GM19351 (cell line): ENCODE measurements around the gene RSPH6A.
"Not testable (repeated sequence)": the region's sequence is repeated elsewhere in the genome, so short reads cannot be mapped to it uniquely, and the experiment has no call there.

Experiments
- ATAC-seq: cut with Tn5 transposase; IDR thresholded peaks from one replicate; pipeline ENCODE4 v1.9.1; 2021; ENCODE audit warnings: mild to moderate bottlenecking, moderate library complexity; ENCODE audit not compliant: unreplicated experiment

RSPH6A gene

DNA sequence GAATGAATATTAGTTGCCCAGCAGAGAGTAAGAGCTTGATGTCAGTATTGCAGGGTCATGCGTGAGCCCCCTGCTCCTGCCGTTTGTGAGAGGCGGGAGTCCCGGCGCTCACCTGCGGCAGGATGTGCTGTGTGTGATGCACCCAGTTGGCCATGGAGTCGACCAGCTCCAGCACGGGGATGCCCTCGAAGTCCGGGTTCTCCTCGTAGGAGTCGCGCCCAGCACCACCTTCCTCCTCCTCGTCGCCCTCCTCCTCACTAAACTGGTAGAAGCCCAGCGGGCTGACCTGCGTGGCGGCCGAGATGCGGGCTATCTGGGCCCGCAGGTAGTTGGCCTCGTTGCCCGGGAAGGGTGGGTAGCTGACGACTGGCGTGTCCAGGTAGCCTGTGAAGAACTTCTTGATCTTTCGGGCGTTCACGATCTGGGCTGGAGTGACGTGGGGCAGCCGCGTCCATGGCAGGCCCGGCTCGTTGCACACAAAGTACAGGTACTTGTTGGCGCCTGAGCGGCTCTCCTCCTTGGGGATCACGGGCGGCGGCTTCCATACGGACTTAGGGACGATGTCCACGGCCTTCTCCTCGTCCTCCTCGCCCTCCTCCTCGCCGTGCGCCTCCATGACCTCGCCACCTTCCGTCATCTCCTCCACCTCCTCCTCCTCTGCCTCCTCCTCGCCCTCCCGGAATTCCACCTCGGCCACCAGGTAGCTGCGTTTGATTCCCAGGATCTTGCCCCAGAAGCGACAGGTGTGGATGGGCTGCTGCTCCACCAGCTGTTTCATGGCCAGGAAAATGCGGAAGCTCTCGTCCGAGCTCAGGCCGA is 10.8 kb downstream of the RSPH6A start:
- ATAC-seq: no peak

DNA sequence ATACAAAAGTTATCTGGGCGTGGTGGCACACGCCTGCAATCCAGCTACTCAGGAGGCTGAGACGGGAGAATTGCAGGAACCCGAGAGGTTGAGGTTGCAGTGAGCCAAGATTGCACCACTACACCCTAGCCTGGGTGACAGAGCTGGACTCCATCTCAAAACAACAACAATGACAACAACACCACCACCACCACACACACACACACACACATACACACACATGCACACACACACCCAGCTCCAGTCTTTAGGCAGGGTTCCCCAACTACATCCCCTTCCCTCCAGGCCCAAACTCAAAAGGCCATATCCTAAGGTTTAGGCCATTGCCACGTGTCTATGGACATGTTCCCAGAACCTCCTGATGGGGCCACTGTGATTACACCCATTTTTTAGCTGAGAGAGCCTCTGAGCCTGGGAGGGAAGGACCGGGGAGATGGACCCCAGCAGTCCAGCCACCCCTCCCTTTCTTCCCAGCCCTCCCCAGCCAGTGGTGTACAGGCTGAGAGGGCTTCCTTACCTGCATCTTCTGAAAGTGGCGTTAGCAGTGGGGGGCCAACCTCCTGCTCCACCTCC is 13.4 kb downstream of the RSPH6A start:
- ATAC-seq: no peak

DNA sequence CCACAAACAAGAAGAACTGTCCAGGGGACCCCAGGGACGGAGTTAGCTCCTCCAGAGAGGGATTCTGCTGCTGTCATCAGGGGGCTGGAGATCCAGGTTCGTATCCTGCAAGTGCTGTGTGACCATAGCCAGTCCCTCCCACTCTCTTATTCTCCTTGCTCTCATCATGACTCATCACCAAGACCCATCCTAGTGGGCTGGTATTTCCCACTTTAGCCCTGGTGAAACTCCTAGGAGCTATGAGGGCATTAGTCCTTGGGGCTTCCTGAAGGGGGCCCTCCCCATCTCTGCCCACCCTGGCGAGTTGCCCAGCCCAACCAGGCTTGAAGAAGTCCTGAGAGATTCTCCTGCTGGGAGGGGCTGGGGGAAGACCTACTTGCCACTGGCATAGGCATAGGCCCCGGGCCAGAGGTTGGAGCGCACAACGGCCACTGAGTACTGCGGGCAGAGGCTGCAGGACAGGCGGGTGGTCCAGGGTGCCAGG is 15.0 kb downstream of the RSPH6A start:
- ATAC-seq: no peak

GRCh38 chr19:45799541-45799940 is 15.6 kb downstream of the RSPH6A start:
- not testable (repeated sequence) for ATAC-seq

- no peak for ATAC-seq
These were observed 16.1 kb downstream of the RSPH6A start for GRCh38 chr19:45798995-45799517.

- no peak for ATAC-seq
These were observed 20.5 kb downstream of the RSPH6A start for GRCh38 chr19:45794627-45795026.

DNA sequence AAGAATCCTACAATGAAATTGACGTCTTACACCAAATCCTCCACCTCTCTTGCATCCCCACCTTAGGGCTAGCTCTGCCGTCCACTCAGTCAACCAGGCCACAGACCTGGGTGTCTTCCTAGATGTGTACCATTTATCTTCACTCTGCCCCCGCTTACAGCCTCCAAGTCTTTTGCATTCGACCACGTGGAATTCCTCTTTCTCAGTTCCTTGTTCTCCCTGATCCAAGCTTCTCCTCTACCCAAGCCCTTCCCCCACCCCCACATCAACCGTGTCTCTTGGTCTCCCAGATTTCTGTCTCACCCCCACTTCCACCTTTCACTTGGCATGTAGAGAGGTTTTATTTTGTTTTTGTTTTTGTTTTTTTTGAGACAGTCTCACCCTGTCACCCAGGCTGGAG is 21.2 kb downstream of the RSPH6A start:
- no peak for ATAC-seq

DNA sequence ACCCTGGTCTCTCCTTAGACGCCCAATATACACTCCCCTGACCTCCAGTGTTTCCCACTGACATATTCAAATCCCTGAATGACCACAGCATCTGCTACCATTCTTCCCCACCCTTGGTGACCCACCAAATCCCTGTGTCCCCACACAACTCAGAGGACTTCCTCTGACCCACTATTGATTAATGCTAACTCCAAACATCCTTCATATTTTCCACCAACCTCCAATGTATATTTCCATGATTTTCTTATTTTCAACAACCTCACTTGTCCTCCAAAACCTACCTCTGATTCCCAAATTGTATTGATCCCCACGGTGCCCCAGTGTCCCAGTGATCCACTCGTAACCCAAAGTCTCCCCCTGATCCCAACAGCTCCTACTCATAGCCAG is 21.9 kb downstream of the RSPH6A start:
- no peak for ATAC-seq

DNA sequence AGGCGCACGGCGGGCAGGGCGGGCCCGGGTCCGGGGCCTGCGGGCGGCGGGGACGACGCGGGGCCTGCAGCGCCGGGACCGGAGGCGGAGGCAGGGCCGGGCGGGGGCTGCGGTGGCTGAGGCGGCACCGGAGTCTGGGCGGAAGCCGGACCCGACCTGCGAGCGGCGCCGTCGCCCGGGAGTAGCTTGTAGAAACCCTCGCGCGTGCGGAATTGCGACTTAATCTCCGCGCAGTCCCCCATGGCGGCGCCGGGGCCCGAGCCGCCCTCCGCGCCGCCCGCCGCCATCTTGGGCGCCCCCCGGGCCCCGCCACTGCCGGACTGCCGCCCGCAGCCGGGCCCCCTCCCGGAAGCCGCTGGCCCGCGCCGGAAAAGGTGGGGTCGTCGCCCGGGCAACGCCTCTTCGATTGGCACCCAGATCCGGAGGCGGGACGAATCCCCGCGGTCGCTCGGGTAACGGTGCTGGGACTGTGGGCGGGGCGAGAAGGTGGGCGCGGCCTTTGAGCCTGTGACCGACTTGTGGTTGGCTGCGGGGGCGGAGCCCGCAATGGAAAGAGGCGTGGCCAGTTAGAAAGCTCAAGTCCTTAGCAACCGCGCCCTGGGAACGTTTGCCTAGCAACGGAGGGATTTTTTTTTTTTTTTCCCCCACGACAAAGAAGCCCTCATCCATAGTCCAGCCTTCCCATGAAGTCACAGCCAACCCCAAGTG is 22.5 kb downstream of the RSPH6A start, which contains the start of gene DMWD:
TSS of gene DMWD (minus strand) at position 376 of the 708 bp plus-strand sequence. CDS start at position 287, 89 bp downstream.
- ATAC-seq: peak; percentile 91

- ATAC-seq: peak; percentile 12
These were observed 23.2 kb downstream of the RSPH6A start for GRCh38 chr19:45791744-45792469.

- no peak for ATAC-seq
These were observed 24.2 kb downstream of the RSPH6A start for GRCh38 chr19:45790942-45791341.

DNA sequence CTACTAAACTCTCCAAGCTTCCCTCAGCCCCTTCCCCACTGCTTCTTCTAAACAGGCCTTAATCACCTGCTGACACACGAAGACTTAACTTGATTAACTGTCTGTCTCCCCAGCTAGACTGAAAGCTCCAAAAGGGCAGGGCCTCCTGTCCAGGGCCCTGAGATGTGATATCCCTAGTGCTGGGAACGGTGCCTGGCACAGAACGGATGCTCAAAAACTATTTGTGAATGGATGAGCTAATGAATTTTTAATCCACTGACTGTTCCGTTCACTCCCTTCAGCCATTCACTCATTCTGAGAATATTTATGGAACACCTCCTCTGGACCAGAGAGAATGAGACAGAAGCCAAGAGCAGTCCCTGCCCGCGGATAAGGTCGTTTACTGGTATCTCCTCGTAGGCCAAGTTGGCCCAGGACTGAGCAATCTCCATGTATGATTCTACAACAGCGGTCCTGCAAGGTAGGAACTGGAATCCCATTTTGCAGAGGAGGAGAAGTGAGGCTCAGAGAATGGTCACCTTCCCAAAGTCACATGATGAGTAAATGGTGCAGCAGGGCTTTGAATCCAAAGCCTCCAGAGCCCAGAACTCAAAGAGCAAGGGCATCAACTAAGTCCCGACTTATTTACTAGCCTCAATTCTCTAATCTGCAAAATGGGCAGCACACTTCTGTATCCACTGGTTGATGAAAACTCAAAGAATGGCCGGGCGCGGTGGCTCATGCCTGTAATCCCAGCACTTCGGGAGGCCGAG is 25.9 kb downstream of the RSPH6A start:
- ATAC-seq: no peak

DNA sequence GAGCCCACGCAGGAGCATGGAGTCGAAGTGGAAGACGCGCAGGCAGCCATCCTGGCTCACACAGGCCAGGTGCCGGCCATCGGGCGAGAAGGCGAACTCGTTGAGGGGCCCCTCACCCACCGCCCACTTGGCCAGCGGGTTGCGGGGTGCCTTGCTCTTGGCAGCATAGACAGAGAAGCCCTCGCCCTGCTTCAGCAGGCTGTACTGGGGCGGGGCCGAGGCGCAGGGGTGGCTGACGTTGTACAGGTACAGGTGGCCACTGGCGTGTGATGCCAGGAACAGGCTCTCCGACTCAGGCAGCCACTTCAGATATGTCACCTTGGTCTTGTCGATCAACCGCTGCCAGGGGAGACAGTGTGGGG is 28.6 kb downstream of the RSPH6A start:
- ATAC-seq: no peak

DNA sequence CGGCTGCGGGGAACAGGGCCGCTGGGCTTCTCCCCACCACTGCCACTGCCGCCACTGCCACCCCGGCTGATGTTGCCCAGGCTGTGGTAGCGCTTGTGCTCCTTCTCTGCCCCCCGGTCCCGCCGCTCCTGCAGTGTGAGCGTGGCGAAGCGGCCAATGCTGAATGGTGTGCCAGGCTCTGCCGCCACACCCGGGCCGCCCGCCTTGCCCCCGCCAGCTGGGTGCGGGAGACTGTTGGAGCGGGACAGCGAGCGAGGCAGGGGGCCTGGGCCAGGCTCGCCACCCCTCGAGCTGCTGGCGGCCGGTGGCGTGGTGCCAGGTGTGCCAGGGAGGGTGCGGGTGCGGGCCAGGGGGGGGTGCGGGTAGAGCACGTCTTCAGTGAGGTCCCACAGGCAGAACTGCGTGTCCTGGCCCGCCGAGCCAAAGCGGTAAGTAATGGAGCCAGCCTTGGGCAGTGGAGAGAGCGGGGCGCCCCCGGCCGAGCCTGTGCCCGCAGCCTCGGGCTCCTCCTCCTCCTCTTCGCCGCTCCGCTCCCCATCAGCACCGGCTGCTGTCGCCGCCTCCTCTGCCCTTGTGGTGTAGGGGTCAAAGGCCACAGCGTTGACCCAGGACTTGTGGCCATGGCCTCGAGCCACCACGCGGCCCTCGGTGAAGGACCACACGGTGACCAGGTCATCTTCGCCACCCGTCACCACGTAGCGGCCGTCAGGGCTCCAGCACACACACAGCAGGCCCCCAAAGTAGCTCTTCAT is 29.2 kb downstream of the RSPH6A start:
- ATAC-seq: no peak

DNA sequence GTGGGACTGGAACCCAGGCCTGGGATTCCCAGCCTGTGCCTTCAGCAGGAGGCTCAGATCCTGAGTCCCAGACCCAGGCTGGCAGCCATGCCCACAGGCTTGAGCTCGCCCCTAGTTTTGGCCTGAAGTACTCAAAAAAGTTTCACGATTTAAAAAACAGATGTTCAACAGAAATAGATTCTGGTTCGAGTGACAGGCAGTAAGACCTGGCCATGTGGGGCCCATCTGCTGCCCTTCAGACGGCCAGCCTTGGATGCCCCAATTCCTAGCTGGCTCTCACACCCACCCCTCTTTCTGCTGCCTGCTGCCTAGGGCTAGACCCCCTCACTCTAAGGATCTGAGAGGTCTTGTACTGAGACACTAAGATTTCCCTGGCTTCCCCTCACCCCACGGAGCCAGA is 30.0 kb downstream of the RSPH6A start:
- ATAC-seq: no peak

DNA sequence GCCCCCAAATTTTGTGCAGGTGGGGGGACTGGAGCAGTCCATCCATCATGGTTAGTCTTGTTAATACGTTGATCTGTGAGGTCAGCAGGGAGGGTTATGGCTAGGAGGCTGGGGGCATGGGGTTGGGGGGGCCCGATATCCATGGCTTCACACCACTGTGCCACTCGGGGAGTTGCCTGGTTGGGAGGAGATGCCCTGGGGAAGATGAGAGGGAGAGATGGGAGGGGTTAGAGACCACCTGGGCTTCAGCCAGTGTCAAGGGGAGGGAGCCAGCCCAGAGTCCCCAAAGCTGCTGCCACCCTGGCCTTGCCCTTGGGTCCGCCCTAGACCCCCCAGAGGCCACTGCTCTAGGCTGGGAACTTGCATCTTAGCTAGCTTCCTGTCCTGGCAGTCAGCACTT is 31.0 kb downstream of the RSPH6A start:
- no peak for ATAC-seq

DNA sequence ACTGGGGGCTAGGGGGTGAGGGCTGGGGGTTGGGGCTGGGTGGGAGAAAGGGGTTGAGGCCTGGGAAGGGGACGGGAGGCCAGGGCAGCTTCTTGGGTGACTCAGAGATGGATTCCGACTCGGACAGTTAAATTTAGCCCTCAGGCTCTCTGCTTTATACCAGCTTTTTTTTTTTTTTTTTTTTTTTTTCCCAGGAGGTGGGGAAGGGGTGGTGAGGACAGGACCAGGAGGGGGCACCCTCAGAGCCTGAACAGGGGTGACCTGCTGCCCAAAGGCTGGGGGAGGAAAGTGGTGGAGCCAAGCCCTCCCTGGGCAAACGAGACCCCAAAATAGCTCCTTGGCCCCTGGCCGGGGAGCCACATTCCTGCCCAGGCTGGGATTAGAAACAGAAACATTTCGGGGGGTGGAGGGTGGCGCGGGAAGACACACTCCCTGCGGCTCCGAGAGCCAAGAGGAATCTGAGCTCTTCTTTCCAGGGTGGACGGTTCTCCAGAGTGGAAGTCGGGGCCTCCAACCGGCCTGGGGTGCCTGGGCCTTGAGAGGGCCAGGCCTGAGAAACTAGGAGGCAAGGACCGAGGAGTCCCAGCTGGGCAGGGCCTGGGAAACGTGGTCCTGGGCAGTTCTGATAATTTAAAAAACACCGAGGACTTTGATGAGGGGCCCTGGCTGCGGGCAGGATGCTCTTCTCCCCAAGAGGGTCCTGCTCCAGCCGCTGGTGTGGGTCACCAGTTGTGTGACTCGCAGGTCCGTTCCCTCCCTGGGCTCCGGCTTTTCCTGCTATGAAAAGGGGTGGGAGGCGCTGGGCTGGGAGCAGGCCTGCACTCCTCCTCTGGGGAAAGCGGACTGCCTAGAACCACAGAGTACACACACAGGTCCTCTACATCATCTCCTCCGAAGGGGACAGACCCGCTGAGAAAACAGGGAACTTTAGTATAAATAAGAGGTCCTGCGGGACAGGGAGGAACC is 32.0 kb downstream of the RSPH6A start:
- ATAC-seq: no peak

GRCh38 chr19:45782162-45782691 is 32.9 kb downstream of the RSPH6A start, which contains the start of gene DMPK:
DMPK (minus strand) TSS chr19:45782490; CDS start chr19:45782352, 138 bp downstream.
- ATAC-seq: no peak
